GM18909 (cell line): Measurements from ENCODE around the gene TSSK3.
A peak's percentile ranks its signal among the peaks of the same experiment; 100 is the strongest.
"Not testable (repeated sequence)": the region's sequence is repeated elsewhere in the genome, so short reads cannot be mapped to it uniquely, and the experiment has no call there.

Experiments used
- ATAC-seq: cut with Tn5 transposase; IDR thresholded peaks from one replicate; pipeline ENCODE4 v1.9.1; 2021; ENCODE audit warnings: mild to moderate bottlenecking; ENCODE audit not compliant: unreplicated experiment, poor library complexity

TSSK3 gene

DNA sequence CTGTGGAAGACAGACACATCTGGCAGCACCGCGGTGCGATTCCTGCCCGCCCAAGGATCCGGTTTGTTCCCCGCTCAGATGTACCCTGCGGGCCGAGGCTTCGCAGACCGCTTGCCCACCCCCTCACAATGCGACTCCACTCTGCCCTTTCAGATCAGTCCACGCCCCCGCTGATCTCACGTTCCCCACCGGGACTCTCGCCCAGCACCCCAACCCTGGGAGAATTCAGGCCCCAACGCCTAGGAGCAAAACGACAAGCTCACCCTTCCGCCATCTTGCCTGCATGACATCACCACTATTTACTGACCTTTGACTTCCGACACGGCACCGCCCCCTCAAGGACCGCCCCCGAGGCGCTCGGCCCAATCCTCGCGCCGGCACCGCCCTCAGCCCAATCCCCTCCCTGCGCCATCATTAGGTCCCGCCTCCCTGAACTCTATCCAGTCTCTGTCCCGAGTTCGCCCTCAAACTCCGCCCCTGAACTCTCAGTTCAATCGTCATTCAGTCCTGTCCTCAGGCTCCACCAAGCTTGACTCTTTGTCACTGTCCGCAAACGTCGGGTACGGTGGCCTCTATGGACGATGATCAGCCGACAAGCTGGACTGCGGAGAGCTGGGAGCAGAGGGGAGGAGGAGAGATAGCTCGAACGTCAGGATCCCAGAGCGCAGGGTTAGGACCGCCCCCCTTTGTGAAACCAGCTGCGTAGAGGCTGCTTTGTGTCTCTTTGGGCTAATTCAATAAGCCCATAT is 32.0 kb downstream of the TSSK3 start, which contains the start of gene BSDC1:
TSS of gene BSDC1 (minus strand) at position 301 of the 749 bp plus-strand sequence. CDS start at position 274, 27 bp downstream.
- peak; percentile 97 for ATAC-seq

DNA sequence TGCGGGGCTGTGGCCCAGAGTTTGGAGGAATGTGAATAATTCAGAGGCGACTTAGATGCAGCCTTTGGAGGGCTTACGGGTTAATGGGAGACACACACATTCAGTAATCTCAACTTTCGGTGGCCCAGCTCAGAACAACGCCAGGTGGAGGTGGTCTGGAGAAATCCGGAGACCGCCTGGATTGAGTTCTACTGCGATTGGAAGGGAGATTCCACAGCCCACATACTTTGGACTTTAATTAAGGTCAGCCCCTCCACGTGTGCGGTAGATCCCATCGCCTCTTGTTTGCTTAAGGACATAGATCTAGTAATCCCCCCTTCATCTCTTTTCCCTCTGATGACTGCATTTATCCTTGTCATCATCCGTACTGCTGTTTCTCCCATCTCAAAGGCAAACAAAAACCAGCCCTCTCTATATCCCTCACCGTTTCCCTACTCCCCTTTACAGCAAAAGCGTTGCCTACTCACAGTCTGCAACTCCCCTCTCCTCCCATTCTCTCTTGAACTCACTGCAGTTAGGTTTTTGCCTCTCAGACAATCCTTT is 32.6 kb downstream of the TSSK3 start:
- ATAC-seq = no peak

DNA sequence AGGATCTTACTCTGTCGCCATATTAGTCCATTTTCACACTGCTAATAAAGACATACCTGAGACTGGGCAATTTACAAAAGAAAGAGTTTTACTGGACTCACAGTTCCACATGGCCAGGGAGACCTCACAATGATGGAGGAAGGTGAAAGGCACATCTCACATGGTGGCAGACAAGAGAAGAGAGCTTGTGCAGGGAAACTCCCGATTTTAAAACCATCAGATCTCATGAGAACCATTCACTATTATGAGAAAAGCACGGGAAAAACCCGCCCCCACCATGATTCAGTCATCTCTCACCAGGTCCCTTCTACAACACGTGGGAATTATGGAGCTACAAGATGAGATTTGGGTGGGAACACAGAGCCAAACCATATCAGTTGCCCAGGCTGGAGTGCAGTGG is 34.2 kb downstream of the TSSK3 start:
- not testable (repeated sequence) for ATAC-seq

DNA sequence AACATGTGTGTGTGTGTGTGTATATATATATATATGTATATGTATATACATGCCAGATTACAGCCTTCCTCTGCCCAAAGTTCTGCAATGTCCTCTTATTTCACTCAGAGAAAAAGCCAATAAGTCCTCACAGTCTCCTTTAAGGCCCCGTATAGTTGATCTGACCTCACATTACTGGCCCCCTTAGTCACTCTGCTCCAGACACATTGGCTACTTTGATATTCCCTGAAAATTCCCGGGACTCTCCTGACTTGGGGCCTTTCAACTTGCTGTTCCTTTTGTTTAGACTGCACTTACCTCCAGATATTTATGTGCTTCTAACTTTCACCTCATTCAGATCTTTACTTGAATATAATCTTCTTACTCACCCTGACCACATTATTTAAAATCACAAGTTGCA is 36.1 kb downstream of the TSSK3 start:
- ATAC-seq = no peak

DNA sequence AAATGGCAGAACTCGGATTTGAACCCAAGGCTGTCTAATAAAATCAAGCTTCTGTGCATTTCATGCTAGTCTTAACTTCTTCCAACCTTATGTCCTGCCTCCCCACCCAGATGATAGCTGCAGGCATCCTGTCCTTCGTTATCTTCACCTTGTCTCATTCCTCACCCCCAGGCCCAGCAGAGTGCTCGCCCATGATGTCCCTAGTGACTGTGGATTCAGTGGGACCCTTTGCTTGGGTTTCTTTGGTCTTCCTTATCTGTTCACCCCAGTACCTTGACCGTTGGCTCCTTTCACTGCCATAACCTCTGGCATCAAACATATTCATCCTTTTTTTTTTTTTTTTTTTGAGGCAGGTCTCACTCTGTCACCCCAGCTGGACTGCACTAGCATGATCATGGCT is 37.5 kb downstream of the TSSK3 start:
- no peak for ATAC-seq

DNA sequence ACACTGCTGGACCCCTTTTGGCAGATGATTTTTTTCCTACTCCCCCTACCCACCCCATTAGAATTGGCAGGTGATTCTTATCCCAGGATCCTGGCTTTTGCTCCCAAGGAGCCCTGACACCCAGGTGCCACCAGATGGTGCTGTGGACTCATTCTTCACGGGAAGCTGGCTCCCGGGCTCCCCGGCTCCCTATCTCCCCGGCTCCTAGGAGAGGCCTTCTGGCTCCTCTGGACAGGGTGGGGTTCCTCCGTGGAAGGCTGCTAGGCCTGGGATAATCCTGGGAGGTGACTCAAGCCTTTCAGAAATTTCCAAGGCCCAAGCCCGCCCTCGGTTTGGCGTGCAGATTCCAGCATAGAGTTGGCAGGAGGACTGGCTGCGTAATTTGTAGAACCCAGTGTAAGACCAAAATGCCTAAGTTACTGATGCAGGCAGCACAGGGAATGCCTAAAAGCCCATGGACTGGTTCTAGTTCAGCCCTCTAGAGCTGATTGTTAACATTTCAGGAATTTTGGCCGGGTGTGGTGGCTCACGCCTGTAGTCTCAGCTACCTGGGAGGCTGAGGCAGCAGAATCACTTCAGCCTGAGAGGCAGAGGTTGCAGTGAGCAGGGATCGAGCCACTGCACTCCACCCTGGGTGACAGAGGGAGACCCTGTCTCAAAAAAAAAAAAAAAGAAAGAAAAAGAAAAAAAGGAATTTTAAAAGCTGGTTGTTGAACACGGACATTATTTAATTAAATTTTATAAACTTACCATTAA is 38.7 kb downstream of the TSSK3 start:
- no peak for ATAC-seq

DNA sequence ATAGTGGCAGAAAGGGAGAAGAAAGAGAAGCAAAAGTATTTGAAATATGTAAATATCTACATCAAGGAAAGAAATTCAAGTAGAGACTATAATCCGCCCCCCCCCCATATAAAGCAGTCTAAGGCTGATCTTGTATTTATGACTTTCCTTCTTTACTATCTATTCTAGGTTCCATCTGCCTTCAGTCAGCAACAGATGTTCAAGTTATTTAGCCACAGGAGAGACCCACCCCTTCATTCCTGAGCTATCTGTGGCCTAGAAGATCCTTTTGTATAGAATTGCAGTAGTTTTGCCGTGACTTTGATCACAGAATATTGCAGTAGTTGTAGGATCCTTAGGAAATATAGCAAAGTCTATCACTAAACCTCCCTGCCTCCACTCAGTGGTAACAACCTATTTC is 42.6 kb downstream of the TSSK3 start:
- ATAC-seq = no peak

DNA sequence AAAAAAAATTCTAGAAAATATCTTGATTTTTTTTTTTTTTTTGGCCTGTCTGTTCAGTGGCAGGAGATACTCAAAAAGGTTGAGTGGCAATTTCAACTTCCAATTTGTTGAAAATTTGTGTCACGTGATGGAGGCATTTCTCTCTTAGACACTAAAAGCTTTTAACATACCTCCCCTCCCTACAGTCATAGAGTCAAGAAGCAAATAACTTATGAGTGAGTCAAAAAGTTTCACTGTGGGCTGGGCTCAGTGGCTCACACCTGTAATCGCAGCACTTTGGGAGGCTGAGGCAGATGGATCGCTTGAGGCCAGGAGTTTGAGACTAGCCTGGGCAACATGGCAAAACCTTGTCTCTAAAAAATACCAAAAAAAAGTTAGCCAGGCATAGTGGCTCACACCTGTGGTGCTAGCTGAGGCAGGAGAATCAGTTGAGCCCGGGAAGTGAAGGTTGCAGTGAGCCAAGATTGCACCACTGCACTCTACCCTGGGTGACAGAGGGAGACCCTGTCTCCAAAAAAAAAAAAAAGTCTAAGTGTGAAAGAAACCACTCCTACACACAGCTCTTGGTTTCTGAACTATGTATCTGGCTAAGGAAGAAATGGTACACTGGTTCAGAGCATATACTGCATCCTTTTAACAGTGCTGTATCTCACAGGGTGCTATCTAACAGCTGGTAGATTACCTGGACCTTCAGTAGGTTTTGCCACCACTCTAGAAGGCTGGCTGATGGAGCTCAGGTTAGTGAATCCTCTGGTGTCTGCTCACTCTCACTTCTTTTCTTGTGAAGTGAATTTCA is 43.5 kb downstream of the TSSK3 start:
- no peak for ATAC-seq

DNA sequence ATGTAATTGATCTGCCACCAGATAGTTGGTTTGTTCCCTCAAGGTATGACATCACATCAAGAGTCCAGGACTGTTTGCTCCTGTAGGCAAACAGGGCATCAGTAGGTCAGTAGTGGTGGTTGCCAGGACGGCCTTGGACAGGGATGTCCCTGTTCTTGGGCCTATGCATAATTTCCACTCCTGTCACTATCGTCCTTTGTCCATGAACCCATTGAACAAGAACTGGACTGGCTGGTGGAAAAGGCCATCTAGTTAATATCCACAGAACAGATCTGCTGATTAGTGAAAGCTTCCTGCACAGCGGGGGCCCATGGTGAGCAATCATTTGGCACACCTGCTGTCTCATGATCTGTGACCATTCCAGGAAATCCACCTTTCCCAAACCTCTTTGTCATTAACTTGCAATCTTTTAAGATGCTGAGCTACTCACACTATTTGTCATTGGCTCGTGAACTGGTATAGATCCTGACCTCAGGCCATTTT is 44.3 kb downstream of the TSSK3 start:
- no peak for ATAC-seq

DNA sequence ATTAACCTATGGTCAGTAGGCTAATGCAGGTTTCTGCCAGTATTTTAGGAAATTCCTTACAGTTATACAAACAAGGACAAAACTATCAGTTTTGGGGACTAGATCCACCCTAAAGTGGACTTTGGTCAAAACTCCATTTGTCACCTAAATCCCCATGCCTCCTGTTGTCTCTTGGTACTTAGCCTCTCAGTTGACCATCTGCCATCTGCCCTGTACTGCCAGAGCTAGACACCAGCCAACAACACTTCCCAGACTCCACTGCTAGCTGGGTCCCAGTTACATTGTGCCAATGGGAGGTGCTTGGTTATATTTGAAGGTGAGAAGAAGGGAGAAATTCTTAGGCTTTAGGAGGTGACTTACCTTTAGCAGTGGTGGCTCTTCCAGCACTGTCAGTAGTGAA is 48.9 kb downstream of the TSSK3 start:
- no peak for ATAC-seq

DNA sequence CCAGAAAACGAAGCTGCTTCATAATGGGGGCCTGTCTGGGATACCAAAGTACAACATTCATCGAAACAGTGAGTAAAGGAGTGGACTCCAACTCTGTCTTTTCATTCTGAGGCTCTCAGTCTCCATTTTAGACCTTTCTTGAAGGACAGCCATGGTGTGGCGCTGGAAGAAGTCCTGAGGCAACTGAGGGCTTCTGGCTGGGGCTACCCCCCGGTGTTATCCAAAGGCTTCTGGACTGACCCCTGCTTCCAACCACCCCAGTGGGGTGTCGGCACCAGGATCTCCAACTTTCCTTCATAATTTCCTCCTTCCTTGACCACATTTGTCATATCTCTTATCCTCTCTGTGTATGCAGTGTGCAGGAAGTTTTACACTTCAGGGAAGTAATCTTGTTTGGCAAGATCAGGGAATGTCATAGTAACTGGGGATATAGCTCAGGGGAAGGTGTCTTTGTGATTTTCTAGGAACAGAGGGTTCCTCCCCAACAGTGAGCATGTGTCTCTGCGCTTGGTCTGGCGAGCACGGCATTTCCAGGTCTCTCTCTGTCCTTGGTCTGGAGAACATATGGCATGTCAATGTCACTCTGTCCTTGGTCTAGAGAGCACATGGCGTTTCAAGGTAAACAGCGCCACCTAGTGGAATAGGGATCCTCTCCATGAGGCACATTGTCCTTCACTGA is 51.3 kb downstream of the TSSK3 start:
- ATAC-seq = no peak
